NCI-H2171 treated with DMSO at 0.1 percent for 48 hours (cell line): Measurements from ENCODE around the gene MRFAP1L1.
A peak's percentile ranks its signal among the peaks of the same experiment; 100 is the strongest.
"Not testable (repeated sequence)": the region's sequence is repeated elsewhere in the genome, so short reads cannot be mapped to it uniquely, and the experiment has no call there.

Source experiments
- DNase-seq: peaks from one replicate; lab custom pipeline; 2025; lab: John Stamatoyannopoulos, UW

Gene MRFAP1L1

DNA sequence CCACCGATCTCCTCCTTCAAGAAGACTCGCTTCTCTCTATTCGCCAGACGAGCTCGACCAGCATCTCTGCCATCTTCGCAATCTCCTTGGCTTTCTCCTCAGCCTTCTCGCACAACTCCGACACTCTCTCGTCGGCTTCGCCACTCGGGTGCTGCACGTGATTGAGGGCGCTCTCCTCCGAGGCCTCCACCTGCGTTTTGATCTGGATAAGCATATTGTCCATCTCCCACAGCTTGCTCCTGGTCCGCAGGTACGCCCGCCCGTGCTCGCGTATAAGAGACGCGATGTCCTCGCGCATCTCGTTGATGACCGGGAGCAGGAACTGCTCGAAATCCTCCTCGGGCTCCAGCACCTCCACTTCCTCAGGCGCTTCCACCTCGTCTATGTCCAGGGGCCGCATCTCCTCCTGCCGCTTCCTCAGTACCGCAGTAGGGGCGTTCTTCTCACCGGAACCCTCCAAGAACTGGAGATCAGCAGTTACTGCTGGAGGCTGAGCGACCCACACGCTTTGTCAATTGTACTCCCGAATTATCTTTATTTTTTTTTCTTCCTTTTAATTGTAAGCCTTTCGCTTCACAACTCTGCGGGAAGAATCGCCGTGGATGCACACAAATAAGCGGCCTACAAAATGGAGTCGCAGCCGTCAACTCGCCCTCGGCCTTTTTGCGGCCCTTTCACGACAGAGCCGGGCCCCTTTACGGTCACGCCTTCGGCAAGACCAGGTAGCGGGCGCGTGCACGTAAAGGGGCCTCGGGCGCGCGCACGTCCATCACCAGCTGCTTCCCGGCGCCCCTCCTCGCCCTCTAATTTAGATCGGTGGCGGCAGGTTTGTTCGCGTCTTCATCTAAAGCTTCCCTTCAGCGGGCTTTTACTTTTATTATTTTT lies at the start of gene MRFAP1L1:
Gene MRFAP1L1 (minus strand): TSS at position 636 of the 885 bp plus-strand sequence. CDS start 236 bp downstream, at position 400.
- peak; percentile 93 for DNase-seq

GRCh38 chr4:6758728-6759127 lies 49.1 kb upstream of the MRFAP1L1 start:
- no peak for DNase-seq

GRCh38 chr4:6756345-6756744 lies 46.7 kb upstream of the MRFAP1L1 start:
- not testable (repeated sequence) for DNase-seq

- no peak for DNase-seq
These were observed 45.6 kb upstream of the MRFAP1L1 start for GRCh38 chr4:6755088-6755753.

GRCh38 chr4:6754481-6755087 lies 44.9 kb upstream of the MRFAP1L1 start:
- no peak for DNase-seq

DNA sequence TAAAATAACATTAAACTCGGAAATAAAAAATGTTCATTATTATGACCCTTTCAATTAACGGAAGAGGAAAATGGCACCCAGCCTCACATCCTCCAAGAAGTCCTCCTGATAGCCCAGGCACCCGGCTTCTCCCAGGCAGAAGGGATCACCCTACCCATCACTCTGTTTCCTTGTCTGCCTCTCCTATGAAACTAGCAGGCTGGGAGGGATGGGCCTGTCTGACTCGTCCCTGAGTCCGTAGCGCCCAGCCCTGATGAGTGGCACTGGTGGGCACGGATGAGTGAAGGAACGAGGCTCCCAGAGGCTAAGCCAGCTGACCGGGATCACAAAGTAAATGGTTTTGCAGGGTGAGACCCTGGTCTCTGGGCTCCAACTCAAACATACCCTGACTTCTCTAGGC lies 44.2 kb upstream of the MRFAP1L1 start:
- no peak for DNase-seq

DNA sequence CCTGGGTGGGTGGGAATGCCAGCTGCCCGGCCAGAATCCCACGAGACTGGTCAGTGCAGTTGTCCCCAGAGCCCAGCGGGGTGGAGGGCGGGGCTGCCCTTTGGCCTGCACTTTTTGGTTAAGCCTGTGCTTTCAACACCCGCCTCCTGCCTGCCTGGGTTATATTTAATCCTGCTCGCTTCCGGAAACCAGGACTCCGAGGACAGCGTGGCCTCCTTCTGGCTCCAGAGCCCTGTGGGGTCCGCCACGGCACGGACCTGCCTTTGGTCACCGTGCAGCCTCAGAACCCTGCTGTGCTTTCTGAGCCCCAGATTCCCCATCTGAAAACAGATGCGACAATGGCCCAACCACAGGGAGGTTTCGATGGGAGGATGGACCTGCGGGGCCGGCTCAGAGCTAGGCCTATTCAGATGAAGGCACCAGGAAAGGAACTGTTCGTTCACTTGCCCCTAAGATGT lies 43.5 kb upstream of the MRFAP1L1 start:
- DNase-seq, result no peak

- no peak for DNase-seq
These were observed 42.8 kb upstream of the MRFAP1L1 start for GRCh38 chr4:6752486-6752829.

GRCh38 chr4:6751611-6752485 lies 42.2 kb upstream of the MRFAP1L1 start:
- DNase-seq, result no peak

- DNase-seq, result no peak
These were observed 40.9 kb upstream of the MRFAP1L1 start for GRCh38 chr4:6750286-6751221.

GRCh38 chr4:6749340-6750171 lies 39.9 kb upstream of the MRFAP1L1 start:
- DNase-seq, result no peak

DNA sequence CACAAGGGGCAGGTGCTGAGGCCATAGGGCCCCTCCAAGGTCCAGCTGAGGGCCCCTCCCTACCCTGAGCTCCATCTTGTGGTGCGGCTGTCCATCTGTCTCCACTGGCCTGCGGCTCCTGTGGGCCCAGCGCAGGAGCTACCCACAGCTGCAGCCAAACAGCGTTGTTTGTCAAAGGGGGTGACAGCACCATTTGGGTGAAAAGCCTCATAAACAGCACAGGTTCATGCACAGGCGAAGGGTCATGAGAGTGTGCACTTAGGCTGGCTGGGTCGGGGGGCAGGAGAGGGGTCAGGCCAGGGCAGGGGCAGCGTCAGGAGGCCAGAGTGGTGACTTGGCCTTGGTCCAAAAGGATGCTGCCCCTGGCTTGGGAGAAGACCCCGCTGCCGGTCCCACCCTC lies 38.6 kb upstream of the MRFAP1L1 start:
- DNase-seq, result no peak

GRCh38 chr4:6747294-6748051 lies 37.8 kb upstream of the MRFAP1L1 start:
- DNase-seq, result no peak

DNA sequence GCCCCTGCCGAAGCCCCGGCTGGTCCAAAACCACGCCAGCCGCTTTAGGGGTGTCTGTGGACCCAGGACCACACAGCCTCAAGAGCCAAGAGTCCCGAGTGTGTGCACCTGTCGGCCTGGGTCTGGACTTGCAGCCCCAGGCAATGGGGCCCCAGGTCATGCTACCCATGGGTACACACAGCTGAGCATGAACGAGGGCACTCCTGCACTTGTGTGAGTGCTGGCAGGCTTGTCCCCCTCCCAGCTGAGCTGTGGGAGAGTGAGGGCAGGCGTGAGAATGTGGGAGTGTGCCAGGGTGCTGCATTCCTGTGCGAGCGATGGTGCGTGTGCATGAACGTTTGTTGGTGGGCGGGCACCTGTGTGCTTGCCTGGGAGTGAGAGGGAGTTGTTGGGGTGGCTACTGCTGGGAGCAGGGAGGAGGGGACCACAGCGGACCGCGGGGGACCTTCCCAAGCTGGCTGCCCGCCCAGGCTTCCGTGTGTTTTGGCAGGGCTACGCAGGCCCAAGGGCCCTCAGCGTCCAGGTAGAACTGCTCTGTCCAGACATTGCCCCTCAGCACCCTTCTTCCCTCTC lies 37.1 kb upstream of the MRFAP1L1 start:
- no peak for DNase-seq

- DNase-seq, result no peak
These were observed 33.3 kb upstream of the MRFAP1L1 start for GRCh38 chr4:6742989-6743388.

DNA sequence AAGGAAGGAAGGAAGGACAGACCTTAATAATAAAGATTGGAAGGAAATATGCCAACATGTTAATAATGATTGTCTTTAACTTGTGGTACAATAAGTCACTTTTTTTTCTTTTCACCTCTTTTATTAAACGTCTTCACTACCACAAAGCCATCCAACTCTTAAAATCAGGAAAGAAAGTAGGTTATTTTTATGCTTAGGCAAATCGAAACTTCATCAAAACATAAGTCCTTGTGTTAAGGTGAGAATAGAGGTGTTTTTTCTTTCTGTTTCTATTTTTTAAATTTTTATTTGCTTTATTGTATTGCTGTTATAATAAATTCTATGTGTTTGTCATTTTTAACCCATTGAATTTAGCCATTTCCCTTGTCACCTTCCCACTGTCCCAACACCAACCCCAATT lies 32.8 kb upstream of the MRFAP1L1 start:
- no peak for DNase-seq

DNA sequence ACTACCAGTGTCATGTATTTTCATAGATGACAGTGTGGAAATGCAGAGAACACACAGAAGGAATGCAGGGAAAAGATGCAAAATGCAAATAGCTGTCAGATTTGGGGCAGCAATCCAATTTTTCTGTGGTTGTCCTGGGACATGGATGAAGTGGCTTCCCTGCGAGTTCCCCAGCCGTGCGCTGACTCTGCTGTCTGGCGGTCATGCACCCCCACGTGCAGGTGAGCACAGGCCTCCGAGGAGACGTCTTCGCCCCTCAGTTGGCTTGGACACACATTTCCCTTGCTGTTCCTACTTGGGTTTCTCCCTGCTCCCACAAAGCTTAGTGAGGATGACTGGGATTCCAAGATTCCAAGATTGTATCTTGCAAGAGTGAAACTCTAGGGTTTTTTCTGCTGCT lies 30.7 kb upstream of the MRFAP1L1 start:
- DNase-seq, result no peak

- no peak for DNase-seq
These were observed 30.3 kb upstream of the MRFAP1L1 start for GRCh38 chr4:6739920-6740319.
